IPS-15b (cell line): ENCODE measurements around the gene MIDN.
A peak's percentile ranks its signal among the peaks of the same experiment; 100 is the strongest.

Experiments used
- H3K27me3 ChIP-seq: one replicate; pipeline ENCODE4 v1.6.1; 2013; ENCODE audit warnings: low read length; ENCODE audit not compliant: control insufficient read depth, insufficient read depth
- H3K36me3 ChIP-seq: one replicate; pipeline ENCODE4 v1.6.1; 2013; ENCODE audit warnings: low read length; ENCODE audit not compliant: control insufficient read depth, insufficient read depth
- H3K4me1 ChIP-seq: one replicate; pipeline ENCODE4 v1.6.1; 2013; ENCODE audit warnings: mild to moderate bottlenecking, low read length; ENCODE audit not compliant: control insufficient read depth, insufficient read depth
- H3K4me3 ChIP-seq: one replicate; pipeline ENCODE4 v1.5.1; 2013; ENCODE audit warnings: low read depth, low read length
- H3K9ac ChIP-seq: one replicate; pipeline ENCODE4 v1.6.1; 2013; ENCODE audit warnings: low read depth, mild to moderate bottlenecking, low read length
- H3K9me3 ChIP-seq: one replicate; pipeline ENCODE4 v1.6.1; 2013; ENCODE audit warnings: mild to moderate bottlenecking, low read length; ENCODE audit not compliant: control insufficient read depth, insufficient read depth

Gene MIDN

DNA sequence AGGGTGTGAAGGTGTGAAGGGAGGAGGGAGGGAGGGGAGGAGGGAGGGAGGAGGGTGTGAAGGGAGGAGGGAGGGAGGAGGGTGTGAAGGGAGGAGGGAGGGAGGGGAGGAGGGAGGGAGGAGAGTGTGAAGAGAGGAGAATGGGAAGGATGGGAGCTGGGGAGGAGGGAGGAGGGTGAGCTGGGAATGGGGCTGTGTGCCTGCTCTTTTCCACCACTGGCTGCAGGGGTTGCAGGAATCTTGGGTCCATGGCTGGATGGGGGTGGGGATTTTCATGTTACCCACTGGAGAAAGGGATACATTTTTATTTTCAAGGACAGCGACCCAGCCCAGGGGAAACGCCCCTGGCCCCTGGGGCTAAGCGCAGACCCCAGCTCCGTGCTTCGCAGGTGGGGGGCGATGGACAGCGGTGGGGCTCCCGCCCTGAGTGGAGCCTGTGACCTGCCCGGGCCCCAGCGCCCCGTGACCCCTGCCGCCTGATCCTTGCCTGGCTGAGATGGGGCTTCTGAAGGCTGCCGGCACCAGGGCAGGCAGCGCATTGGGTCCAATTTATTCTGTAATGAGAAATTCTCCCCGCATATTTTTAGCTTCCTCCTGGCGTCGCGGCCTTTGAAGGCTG, 34.3 kb downstream of the MIDN start:
- Histone ChIP-seq H3K9me3 (no peaks in the 10 kb centered on the region), H3K4me1 (peaks cover 3% of the 10 kb centered on the region), H3K27me3 (peaks cover 5% of the 10 kb centered on the region), H3K4me3 (no peak overlapping the region), H3K36me3 (peaks cover 9% of the 10 kb centered on the region), H3K9ac (no peak overlapping the region)

DNA sequence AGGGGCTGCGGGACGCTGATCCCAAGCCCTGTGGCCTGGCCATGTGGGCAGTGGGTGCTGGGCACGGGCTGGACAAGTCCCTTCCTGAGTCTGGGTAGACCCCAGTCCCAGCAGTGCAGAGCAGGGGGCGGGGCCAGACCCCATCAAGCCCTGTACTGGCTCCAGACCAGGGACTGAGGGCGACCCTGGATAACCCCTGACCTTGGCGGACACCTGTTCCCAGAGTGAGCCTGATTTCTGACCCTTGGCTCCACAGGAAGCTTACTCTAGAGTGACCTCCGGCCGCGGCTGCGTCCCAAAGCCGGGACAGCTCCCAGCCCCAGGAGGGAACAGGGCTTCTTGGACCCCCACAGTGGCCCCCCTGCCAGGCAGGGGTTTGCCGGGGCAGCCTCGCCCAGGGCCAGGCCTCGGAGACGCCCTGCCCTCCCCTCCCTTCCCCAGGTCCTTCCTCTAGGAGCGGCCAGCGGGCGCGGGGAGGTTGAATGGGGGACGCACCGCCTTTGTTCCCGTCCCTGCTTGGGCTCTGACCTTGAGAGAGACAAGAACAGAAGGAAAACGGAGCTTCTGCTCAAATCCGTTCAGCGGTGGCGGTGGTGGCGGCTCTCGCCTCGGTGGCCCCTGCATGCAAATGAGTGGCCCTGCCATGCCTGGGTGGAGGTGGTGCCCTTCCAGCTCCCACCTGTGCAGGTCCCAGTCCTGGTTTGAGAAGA, 35.0 kb downstream of the MIDN start:
- Histone ChIP-seq H3K4me1 (peaks cover 3% of the 10 kb centered on the region), H3K9ac (no peak overlapping the region), H3K27me3 (peaks cover 5% of the 10 kb centered on the region), H3K36me3 (peaks cover 9% of the 10 kb centered on the region), H3K4me3 (no peak overlapping the region), H3K9me3 (no peaks in the 10 kb centered on the region)

DNA sequence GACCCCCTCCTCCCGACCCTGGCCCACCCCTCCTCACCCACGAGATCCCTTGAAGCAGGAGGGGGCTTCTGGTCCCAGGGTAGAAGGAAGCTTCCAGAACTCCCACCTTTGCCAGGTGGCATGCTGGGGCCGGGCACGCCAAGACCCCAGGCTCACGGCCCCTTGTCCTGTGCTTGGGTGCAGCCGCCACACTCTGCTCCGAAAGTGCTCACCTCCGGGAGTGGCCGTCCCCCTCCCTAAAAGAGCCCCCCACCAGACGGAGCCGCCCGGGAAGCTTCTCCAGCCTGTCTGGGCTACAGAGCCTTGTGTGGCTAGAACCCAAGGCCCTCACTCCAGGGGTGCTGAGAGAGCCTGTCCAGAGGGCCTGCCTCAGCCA, 35.5 kb downstream of the MIDN start:
- H3K9ac ChIP-seq, result no peak overlapping the region
- peaks cover 3% of the 10 kb centered on the region for H3K4me1 ChIP-seq
- H3K27me3 ChIP-seq, result peaks cover 5% of the 10 kb centered on the region

DNA sequence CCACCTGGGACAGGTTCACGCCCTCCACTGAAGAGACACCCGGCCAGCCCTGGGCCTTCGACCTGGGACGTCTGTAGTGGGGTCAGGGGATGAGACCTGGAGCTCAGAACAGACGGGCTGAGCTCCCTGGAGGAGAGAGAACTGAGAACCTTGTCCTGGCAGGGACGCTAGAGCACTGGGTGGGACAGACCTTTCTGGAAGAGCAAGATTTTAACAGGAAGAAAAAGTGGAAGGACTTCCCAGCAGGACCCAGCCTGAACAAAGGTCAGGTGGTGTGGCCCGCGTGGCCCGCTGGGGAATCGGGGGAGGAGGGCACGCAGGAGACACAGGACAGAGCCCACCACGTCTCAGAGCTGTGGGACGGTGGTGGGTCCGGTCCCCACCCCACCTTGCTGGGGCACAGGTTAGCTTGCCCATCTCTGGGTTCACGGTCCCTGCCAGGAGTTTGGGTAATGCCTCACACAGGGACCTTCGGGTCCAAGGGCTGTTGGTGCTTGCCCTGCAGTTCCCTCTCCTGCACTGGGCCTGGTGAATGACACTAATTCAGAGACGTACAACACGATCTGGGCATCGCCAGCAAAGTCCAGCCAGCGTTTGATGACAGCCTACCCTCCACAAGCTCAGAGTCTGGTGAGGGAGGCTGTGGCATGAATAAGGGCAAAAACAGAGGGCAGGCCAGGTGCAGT, 36.1 kb downstream of the MIDN start:
- H3K4me3 ChIP-seq, result no peak overlapping the region
- peaks cover 2% of the 10 kb centered on the region for H3K36me3 ChIP-seq
- peaks cover 5% of the 10 kb centered on the region for H3K27me3 ChIP-seq
- no peaks in the 10 kb centered on the region for H3K9me3 ChIP-seq
- peaks cover 3% of the 10 kb centered on the region for H3K4me1 ChIP-seq
- no peak overlapping the region for H3K9ac ChIP-seq

More for the DNA sequence above, 35.5 kb downstream of the MIDN start:
- H3K4me3 ChIP-seq, result no peak overlapping the region
- no peaks in the 10 kb centered on the region for H3K9me3 ChIP-seq
- peaks cover 7% of the 10 kb centered on the region for H3K36me3 ChIP-seq

DNA sequence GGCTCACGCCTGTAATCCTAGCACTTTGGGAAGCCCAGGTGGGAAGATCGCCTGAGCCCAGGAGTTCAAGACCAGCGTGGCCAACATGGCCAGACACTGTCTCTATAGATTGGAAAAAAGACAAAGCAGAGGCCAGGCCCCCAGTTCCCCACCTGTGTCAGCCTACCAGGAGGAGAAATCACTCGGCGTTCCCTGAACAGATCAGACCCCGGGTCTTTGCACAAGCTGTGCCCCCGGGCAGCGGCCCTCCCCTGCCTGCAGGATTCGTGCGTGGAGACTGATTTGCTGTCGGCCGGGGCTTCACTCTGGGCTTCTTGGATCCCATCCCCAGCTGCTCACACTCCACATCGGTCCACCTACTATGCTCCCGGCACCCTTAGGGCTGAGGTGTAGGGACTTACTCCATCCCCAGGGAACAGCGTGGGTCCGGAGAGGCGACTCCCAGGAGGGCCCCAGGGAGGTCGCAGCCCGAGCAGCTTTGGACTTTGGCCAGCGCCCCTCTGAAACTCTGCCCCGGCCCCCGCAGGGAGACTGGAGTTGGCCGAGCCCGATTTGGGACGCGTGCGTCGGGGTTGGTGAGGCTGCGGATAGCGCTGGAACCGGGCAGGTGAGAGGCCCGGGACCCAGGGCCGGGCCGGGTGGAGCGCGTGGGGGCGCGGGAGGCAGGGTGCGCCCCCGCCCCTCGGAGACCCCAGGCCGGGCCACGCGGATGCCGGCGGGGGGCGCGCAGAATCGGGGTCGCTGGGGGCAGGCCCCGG, 36.8 kb downstream of the MIDN start:
- H3K36me3 ChIP-seq, result no peaks in the 10 kb centered on the region
- no peak overlapping the region for H3K9ac ChIP-seq
- H3K27me3 ChIP-seq, result peaks cover 5% of the 10 kb centered on the region
- H3K4me1 ChIP-seq, result no peaks in the 10 kb centered on the region
- H3K4me3 ChIP-seq, result peak overlapping the region; percentile 30
- no peaks in the 10 kb centered on the region for H3K9me3 ChIP-seq

DNA sequence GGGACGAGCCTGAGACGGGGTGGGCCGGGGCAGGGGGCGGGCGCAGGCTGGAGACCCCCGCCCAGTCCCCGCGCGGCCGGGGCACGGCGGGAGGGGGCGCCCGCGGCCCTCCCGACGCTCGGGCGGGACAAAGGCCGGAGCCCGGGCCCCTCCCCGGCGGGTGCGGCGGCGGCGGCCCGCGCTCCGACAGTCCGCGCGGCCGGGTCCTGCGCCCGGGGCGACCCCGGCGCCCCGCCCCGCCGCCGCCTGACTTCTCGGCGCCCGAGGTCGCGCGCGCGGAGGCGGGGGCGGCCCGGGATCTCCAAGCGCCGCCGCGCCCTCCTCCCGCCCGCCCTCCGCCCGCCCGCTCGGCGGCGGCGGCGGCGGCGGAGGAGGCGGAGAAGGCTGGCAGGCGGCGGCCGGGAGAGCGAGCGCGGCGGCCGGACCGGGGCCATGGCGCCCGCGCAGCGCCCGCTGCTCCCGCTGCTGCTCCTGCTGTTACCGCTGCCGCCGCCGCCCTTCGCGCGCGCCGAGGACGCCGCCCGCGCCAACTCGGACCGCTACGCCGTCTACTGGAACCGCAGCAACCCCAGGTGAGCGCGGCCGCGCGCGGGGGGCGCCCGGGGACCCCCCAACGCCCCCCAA, 37.5 kb downstream of the MIDN start, which contains the start of gene EFNA2:
TSS of gene EFNA2 (plus strand) at position 137 of the 624 bp plus-strand sequence. CDS start at position 433, 296 bp downstream.
- H3K27me3 ChIP-seq, result peaks cover 5% of the 10 kb centered on the region
- no peaks in the 10 kb centered on the region for H3K36me3 ChIP-seq
- no peaks in the 10 kb centered on the region for H3K4me1 ChIP-seq
- peak within 1 kb of the TSS; percentile 47 for H3K9ac ChIP-seq
- H3K4me3 ChIP-seq, result peak within 1 kb of the TSS; percentile 36
- H3K9me3 ChIP-seq, result no peaks in the 10 kb centered on the region

DNA sequence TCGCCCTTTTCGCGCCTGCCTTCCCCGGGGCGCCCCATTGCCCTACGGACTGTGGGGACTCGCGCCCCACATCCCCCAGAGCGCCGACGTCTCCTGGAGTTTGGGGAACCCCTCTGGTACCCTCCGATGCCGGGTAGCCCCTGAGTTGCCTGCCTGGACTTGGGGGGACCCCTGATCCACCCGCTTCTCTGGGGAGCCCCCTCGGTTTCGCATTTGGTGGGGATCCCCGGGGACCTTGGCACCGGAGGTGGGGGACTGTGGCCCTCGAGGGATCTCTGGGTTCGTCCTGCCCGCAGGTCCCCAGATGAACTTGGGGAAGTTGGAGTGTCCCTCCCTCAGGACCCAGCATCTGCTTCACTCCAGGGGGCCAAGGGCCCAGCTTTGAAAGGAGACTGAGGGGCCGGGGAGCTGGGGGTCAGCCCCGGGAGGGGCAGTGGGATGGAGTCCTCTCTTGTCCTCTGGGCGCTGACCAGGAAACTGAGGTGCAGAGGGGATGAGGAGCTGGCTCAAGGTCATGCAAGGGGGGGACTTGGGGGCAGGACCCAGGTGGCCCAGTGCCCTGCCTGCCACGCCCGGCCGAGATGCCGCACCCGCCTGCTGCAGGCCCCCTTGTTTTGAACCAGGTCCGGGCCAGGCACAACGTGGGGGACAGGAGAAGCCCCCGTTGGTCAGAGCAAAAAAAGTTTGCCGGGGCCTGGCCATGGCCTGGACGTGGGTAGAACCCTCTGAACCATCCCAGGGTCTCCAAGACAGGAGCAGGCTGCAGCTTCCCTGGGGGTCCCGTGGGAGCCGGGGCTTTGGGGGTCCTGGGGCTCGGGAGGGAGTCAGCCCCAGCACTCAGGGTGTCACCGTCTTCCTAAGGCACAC, 38.3 kb downstream of the MIDN start:
- H3K4me1 ChIP-seq, result no peaks in the 10 kb centered on the region
- peak overlapping the region; percentile 36 for H3K4me3 ChIP-seq

DNA sequence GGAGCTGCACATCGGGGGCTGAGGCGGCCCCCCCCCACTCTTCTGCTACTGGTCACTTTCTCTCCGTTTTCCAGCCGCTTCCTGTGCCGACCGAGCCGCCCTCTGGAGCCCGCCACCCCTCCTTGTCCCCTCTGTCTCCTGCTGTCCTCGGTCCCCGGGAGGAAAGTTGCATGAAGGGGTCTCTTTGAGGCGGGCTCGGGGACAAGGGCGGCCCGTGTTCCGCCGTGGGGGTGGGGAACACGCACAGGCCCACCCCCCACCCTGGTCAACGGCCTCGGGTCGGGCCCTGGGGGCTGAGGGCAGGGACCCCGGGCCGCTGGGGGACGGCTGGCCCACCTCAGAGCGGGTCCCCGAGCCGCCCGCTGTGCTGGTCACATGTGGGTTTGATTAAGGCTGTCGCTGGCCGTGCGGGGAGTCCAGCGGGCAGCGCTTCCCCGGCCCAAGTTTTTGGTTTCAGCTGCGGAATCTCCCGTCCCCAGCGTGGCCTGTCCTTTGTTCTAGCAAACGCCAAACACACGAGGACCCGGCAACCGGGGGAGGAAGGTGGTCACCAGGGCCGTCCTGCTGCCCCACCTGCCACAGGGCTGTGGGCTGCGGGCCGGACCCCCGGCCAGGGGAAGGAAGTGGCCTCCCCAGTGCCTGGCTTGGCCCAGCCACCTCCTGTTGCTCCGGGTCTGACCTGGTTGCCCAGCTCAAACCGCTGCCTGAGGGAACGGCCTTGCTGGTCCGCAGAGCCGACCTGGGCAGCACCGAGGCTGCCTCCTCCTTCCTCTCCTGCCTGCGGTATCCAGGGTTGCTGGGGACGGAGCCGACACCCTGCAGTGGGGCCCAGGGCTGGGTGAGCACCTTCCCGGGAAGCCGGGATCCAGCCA, 39.2 kb downstream of the MIDN start:
- no peak overlapping the region for H3K9ac ChIP-seq

More for the DNA sequence above, 38.3 kb downstream of the MIDN start:
- Histone ChIP-seq H3K9me3 (no peaks in the 10 kb centered on the region), H3K36me3 (no peaks in the 10 kb centered on the region), H3K9ac (peak overlapping the region; percentile 47), H3K27me3 (peaks cover 5% of the 10 kb centered on the region)

DNA sequence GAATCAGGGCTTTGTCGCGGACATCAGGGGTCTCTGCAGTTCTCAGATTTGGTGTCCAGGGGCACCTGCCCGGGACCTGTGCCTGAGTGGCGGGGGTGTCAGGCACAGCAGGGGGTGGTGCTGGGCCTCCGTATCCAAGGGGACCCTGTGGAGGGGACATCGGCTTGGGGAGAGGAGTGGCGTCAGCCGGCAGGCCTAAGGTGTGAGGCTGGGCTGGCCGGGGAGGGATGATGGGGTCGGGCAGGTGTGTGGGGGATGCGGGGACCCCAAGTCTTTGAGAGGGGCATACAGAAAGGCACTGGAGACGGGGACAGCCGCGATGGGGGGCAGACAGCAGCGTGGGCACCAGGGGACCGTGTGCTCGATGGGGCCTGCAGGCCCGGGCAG, 39.8 kb downstream of the MIDN start:
- H3K9me3 ChIP-seq, result no peaks in the 10 kb centered on the region
- H3K4me3 ChIP-seq, result no peak overlapping the region
- no peaks in the 10 kb centered on the region for H3K4me1 ChIP-seq
- peaks cover 5% of the 10 kb centered on the region for H3K27me3 ChIP-seq
- no peaks in the 10 kb centered on the region for H3K36me3 ChIP-seq
- H3K9ac ChIP-seq, result no peak overlapping the region

More for the DNA sequence above, 39.2 kb downstream of the MIDN start:
- no peaks in the 10 kb centered on the region for H3K4me1 ChIP-seq
- no peak overlapping the region for H3K4me3 ChIP-seq
- H3K9me3 ChIP-seq, result no peaks in the 10 kb centered on the region
- peaks cover 5% of the 10 kb centered on the region for H3K27me3 ChIP-seq
- H3K36me3 ChIP-seq, result no peaks in the 10 kb centered on the region
